Middle frontal gyrus (tissue), 1 donor: ENCODE data around the gene ELAVL1.

Experiments used
- DNase-seq: peaks from one replicate; pipeline ENCODE4 v3.0.0-alpha.2; 2015; ENCODE audit warnings: low spot score; ENCODE audit errors: extremely low spot score

The ELAVL1 gene

DNA sequence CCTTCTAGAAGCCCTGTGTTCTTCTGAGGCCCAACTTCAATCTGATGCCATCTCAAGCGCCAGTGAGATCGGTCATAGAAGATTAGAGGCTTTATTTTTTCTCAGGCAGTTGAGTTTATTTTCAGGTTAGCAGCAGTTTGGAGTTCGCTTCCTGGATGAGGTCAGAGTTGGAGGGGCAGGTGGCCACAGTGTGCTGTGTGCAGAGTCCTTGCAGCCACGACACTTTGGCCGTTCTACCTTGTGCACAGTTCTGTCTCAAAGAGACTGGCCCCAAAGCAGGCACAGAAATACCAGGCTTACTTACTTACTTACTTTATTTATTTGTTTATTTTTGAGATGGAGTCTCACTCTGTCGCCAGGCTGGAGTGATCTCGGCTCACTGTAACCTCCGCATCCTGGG is 15.9 kb upstream of the ELAVL1 start:
- DNase-seq: no peak

DNA sequence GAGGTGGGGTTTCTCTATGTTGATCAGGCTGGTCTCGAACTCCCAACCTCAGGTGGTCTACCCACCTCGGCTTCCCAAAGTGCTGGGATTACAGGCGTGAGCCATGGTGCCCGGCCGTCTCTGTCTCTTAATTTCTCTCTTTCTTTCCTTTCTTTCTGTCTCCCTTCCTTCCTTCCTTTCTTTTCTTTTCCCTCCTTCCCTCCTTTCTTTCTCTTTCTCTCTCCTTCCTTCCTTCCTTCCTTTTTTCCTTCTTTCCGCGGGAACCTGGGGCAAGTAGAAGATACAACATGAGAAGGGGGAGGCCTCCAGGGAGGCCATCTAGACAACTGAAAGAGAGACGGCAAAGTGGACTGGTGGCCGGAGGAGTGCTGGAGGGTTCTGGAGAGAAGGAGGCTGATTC is 15.2 kb upstream of the ELAVL1 start:
- no peak for DNase-seq

DNA sequence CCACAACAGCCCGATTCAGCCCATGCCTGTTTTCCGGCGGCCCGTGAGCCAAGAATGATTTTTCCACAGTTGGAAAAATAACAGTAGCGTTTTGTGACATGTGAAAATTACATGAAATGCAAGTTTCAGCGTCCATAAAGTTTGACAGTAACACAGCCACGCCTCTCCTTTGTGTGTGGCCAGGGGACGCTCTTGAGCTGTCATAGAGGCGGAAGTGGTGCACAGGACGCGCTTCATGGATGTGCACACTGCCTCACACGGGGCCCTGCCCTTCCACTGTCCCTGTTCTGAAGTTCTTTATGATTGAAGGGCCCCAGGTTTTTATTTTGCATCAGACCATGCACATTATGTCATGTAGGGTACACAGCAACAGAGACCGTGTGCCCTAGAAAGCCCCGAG is 12.4 kb upstream of the ELAVL1 start:
- no peak for DNase-seq

DNA sequence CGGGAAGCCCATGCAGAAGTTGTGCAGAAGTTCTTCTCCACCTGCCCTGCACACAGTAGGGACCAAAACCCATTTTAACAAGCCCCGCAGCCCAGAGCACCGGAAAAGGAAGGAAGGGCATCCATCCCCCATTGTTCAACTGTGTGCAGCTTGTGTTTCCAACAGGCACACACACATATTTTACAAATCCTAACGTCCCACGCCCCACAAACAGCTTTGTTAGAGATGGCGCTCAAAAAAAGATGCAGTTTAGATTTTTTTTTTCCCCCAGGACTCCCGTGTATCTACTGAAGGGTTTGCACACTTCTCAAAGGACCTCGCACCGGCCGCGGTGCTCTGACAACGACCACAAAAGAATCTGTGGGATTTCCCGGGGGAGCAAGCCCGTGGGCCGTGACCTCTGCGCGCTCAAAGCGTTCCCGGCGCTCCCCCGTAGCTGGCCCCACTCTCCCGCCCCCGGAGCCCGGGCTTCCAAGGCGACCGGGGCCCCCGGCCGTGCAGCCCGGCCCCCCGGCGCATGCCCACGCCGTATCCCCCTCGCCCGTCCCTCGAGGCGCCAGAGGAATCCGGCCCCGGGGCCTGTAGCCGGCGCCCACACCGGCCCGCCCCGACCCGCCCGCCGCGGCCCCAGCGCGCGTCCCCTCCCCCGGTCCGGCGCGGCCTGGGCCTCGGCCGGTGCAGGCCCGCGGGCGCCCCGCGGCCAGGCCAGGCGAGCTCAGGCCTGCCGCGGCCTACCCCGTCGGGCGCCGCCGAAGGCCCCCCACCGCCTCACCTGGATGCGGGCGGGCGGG is 523 bp downstream of the ELAVL1 start:
- DNase-seq: no peak

DNA sequence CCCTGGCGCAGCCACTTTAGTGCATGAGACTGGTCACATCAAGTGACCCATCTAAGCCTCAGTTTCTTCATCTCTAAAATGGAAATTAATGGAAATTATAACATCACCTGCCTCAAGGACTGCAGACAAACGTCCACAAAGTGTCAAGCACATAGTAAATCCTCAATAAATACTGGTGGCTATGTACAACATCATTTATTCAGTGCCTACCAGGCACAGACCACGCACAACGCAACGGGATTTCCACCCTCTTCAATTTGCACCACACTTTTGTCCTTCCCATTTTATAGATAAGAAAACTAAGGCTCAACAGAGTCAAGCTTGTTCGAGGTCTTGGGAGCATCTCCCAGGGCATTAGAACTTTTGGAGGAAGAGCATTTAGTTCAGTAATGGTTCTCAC is 1.4 kb downstream of the ELAVL1 start:
- no peak for DNase-seq

DNA sequence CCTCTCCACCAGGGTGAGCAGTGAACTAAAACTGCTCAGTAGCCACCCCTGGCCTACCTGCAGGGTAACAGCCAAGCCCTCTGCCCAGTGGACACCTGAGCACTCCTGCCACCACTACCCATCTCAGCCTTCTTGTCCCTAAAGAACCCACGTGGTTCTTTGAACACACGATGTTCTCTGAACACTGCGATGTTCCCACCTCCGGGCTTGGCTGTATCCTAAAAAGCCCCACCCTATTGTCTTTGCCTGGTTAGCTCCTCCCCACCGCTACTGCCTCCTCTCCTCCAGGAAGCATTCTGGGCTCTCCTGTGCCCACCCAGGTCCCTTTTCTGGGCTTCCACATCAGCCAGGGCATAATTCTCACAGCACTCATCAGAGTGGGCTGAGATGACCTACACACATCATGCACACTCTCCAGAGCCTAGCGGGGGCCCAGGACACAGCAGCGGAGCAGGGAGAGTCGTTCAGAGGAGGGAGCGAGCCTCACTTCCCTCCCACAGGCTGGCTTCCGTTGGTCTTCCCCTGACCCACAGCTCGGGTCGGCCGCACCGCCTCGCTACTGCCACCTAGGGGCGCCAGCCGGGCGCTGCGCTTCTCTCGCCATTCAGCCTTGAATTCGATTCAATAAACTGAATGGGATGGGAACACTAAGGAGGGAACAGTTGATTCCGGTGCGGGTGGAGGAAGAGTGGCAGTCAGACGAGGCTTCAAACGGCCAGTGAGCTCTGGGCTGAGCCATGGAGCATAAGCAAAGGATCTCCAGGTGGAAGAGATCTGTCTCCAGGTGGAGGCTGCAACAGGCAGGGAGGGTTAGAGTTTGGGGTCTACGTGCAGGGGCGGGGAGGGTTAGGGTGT is 3.2 kb downstream of the ELAVL1 start:
- peak; percentile 58 for DNase-seq

DNA sequence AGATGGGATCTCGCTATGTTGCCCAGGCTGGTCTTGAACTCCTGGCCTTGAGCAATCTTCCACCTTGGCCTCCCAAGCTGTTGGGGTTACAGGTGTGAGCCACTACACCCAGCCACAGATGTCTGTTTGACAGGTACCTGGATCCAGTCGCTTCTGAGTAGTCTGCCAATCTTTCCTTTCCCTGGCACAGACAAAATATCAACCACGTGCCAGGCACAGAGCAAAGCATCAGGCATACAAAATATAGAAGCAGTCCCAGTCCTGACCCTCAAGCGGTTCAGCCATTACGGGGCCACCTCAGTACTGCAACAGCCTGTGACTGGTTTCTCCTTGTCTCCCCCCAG is 3.8 kb downstream of the ELAVL1 start:
- DNase-seq: no peak

DNA sequence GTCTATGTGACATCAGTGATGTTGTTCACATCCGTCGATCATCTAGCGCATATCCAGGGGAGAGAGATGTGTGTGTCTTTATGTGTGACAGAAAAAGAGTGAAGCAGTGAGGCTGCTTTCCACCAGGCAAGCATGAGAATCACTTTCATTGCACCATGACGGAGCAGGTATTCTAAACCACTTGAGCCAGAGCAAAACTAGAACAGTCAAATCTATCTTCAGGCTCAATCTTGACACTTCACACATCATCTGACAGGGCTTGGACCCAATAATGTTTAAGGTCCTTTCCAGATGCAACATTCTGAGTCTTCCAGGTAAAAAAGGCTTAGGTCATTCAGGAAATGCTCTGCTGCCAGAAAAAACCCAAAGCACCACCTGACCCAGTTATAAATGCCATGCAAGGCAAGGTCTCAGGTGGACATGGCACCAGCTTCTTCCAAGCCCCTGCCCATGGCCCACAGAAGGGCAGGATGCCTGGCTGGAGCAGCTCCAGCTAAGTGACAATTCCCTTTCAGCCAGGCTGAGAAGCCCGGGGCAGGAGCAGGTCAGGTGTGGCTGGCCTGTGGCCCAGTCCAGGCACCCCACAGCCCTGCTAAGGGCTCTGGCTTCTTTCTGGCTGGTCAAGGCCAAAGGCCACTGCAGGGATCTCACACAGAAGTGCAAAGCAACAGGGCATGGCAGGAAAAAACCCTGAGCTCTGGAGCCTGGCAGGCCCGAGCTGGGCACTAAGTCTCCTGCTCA is 5.0 kb downstream of the ELAVL1 start:
- no peak for DNase-seq

- no peak for DNase-seq
Measured at GRCh38 chr19:7999376-7999775, 6.1 kb downstream of the ELAVL1 start.

- DNase-seq: no peak
Measured at GRCh38 chr19:7997809-7998480, 7.5 kb downstream of the ELAVL1 start.

GRCh38 chr19:7996883-7997282 is 8.6 kb downstream of the ELAVL1 start:
- DNase-seq: no peak

- no peak for DNase-seq
Measured at GRCh38 chr19:7995810-7996158, 9.7 kb downstream of the ELAVL1 start.

- DNase-seq: no peak
Measured at GRCh38 chr19:7994928-7995809, 10.3 kb downstream of the ELAVL1 start.

- DNase-seq: no peak
Measured at GRCh38 chr19:7994114-7994513, 11.3 kb downstream of the ELAVL1 start.

- no peak for DNase-seq
Measured at GRCh38 chr19:7993560-7993959, 11.9 kb downstream of the ELAVL1 start.

DNA sequence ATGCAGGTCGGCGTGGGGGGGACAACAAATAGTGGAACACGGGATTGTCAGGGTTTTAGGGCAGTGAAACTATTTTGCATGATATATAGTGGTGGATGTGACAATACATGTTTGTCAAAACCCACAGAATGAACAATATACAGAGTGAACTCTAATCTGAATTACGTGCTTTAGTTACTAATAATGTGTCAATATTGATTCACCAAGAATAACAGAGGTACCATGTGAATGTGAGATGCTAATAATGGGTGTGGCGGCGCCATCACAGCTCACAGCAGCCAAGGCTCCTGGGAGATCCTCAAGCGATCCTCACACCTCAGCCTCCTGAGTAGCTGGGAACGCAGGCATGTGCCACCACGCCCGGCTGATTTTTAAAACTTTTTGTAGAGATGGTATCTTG is 12.9 kb downstream of the ELAVL1 start:
- DNase-seq: no peak

DNA sequence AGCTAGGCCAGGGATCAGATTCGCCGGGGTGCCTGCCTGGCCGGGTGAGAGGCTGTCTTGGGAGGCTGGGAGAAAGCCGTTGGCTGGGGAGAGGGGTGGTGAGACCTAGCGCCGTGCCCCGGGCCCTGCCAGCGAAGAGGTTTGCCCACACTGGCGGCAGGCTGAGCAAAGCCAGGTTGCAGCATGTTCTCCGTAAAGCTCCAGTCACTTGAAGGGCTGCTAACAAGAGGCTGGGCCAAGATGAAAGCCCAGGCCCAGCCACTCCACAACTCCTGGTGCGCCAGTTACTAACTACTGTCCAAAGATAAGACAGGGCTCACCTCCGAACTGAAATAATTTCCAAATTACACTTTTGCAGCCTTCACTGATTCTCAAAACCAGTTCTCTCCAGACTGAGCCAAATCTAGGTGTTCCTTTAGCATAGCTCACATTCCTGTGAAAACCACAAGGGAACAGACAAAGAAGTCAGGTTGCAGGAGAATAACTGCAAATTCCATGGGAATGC is 16.3 kb downstream of the ELAVL1 start:
- DNase-seq: no peak

- no peak for DNase-seq
Measured at GRCh38 chr19:7988307-7988706, 17.1 kb downstream of the ELAVL1 start.

- no peak for DNase-seq
Measured at GRCh38 chr19:7987114-7987768, 18.2 kb downstream of the ELAVL1 start.
